ENCODE results near the gene EPHA4. TPM values are rescaled to one million over a fixed set of nuclear protein-coding genes. Genes with fewer than 3 reads are reported as not detected.
A peak's percentile ranks its signal among the peaks of the same experiment; 100 is the strongest.

The EPHA4 gene
- polyA plus RNA-seq, 2 donors: 4.5 to 6.0 TPM

- 93 to 97% methylated on average over 2 of the region's 2 CpGs for WGBS, 2 donors
- no peak overlapping the region for H3K4me3 ChIP-seq (ENCODE audit: low read depth in 1 of 2, low read length in 2 of 2)
- no peaks in the 10 kb centered on the region for H3K4me1 ChIP-seq (ENCODE audit: control insufficient read depth in 2 of 2, insufficient read depth in 2 of 2, low read length in 1 of 2)
These were observed 143.2 kb downstream of the EPHA4 start for GRCh38 chr2:221428896-221429295.

DNA sequence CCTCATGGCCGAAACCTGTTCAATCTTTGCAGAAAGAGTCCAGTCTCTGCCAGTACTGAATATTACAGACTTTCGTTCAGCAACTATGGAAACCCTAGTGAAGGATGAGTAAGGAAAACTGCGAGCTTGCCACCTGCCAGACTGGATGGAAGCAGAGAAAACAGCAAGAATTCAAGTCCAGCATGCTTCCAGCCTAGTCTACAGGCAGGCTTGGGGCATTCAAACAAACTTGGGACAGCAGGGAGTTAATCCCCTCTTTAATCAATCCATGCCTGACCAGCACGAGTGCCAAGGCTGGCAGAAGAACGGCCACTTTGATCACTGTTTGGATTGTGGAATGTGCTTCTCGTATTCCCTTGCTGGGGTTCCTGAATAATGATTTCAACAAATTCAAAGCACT lies 145.2 kb downstream of the EPHA4 start:
- WGBS, 2 donors: 73 to 77% methylated on average over 6 of the region's 6 CpGs
- H3K4me3 ChIP-seq (ENCODE audit: low read depth in 1 of 2, low read length in 2 of 2): no peak overlapping the region
- H3K36me3 ChIP-seq (ENCODE audit: control insufficient read depth in 2 of 2, insufficient read depth in 2 of 2, low read length in 1 of 2): peaks cover 0 to 2% of the 10 kb centered on the region in 2 donors
- no peaks in the 10 kb centered on the region for H3K27me3 ChIP-seq (ENCODE audit: control insufficient read depth in 1 of 2, insufficient read depth in 2 of 2, low read length in 2 of 2)
- H3K27ac ChIP-seq (ENCODE audit: low read depth in 2 of 2, low read length in 1 of 2): no peak overlapping the region
- no peaks in the 10 kb centered on the region for H3K9me3 ChIP-seq (ENCODE audit: control insufficient read depth in 2 of 2, insufficient read depth in 1 of 2, low read depth in 1 of 2, low read length in 1 of 2)
- no peaks in the 10 kb centered on the region for H3K4me1 ChIP-seq (ENCODE audit: control insufficient read depth in 2 of 2, insufficient read depth in 2 of 2, low read length in 1 of 2)

More at GRCh38 chr2:221428896-221429295, 143.2 kb downstream of the EPHA4 start:
- Histone ChIP-seq H3K9me3 (ENCODE audit: control insufficient read depth in 2 of 2, insufficient read depth in 1 of 2, low read depth in 1 of 2, low read length in 1 of 2) (no peaks in the 10 kb centered on the region), H3K36me3 (ENCODE audit: control insufficient read depth in 2 of 2, insufficient read depth in 2 of 2, low read length in 1 of 2) (peaks cover 2% of the 10 kb centered on the region in 2 donors), H3K27ac (ENCODE audit: low read depth in 2 of 2, low read length in 1 of 2) (no peak overlapping the region), H3K27me3 (ENCODE audit: control insufficient read depth in 1 of 2, insufficient read depth in 2 of 2, low read length in 2 of 2) (no peaks in the 10 kb centered on the region)

GRCh38 chr2:221425891-221426290 lies 146.2 kb downstream of the EPHA4 start:
- no peaks in the 10 kb centered on the region for H3K27me3 ChIP-seq (ENCODE audit: control insufficient read depth in 1 of 2, insufficient read depth in 2 of 2, low read length in 2 of 2)
- 92% methylated on average over 8 of the region's 8 CpGs for WGBS, 2 donors
- H3K9me3 ChIP-seq (ENCODE audit: control insufficient read depth in 2 of 2, insufficient read depth in 1 of 2, low read depth in 1 of 2, low read length in 1 of 2): no peaks in the 10 kb centered on the region
- no peaks in the 10 kb centered on the region for H3K4me1 ChIP-seq (ENCODE audit: control insufficient read depth in 2 of 2, insufficient read depth in 2 of 2, low read length in 1 of 2)
- no peak overlapping the region for H3K27ac ChIP-seq (ENCODE audit: low read depth in 2 of 2, low read length in 1 of 2)
- H3K36me3 ChIP-seq (ENCODE audit: control insufficient read depth in 2 of 2, insufficient read depth in 2 of 2, low read length in 1 of 2): peaks cover 0 to 2% of the 10 kb centered on the region in 2 donors
- no peak overlapping the region for H3K4me3 ChIP-seq (ENCODE audit: low read depth in 1 of 2, low read length in 2 of 2)

GRCh38 chr2:221425353-221425752 lies 146.8 kb downstream of the EPHA4 start:
- H3K27me3 ChIP-seq (ENCODE audit: control insufficient read depth in 1 of 2, insufficient read depth in 2 of 2, low read length in 2 of 2): no peaks in the 10 kb centered on the region
- H3K4me1 ChIP-seq (ENCODE audit: control insufficient read depth in 2 of 2, insufficient read depth in 2 of 2, low read length in 1 of 2): no peaks in the 10 kb centered on the region
- H3K36me3 ChIP-seq (ENCODE audit: control insufficient read depth in 2 of 2, insufficient read depth in 2 of 2, low read length in 1 of 2): peaks cover 0 to 2% of the 10 kb centered on the region in 2 donors
- H3K27ac ChIP-seq (ENCODE audit: low read depth in 2 of 2, low read length in 1 of 2): no peak overlapping the region
- no peaks in the 10 kb centered on the region for H3K9me3 ChIP-seq (ENCODE audit: control insufficient read depth in 2 of 2, insufficient read depth in 1 of 2, low read depth in 1 of 2, low read length in 1 of 2)
- H3K4me3 ChIP-seq (ENCODE audit: low read depth in 1 of 2, low read length in 2 of 2): no peak overlapping the region
- WGBS, 2 donors: 90 to 96% methylated on average over 4 of the region's 4 CpGs

DNA sequence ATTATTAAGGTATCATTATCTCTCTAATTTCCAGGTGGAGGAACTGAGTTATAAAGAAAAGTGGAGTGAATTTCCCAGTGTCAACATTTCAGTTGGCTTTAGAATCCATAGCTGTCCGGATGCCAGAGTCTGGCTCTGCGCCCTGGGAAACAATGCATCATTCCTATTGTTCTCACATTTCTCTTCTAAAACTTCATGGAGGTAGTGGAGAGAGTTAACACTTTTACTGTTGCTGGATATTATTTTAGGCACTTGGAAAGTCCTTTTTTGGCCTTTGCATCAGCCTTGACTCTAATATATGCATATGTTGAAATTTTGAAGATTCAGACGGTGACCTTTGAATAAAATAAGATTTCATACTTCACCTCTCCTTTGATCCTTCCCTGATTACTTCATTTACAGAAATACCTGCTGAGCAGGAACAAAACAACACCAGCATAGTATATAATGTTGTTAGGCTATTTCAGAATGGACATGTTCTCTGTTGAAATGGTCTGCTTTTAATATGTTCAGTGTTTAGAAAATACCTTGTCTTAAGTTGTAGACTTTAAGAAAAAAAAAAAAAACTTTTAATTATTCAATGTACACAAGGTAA lies 148.8 kb downstream of the EPHA4 start:
- H3K36me3 ChIP-seq (ENCODE audit: control insufficient read depth in 2 of 2, insufficient read depth in 2 of 2, low read length in 1 of 2): peaks cover 0 to 2% of the 10 kb centered on the region in 2 donors
- H3K9me3 ChIP-seq (ENCODE audit: control insufficient read depth in 2 of 2, insufficient read depth in 1 of 2, low read depth in 1 of 2, low read length in 1 of 2): no peaks in the 10 kb centered on the region
- H3K4me1 ChIP-seq (ENCODE audit: control insufficient read depth in 2 of 2, insufficient read depth in 2 of 2, low read length in 1 of 2): no peaks in the 10 kb centered on the region
- no peaks in the 10 kb centered on the region for H3K27me3 ChIP-seq (ENCODE audit: control insufficient read depth in 1 of 2, insufficient read depth in 2 of 2, low read length in 2 of 2)
- no peak overlapping the region for H3K4me3 ChIP-seq (ENCODE audit: low read depth in 1 of 2, low read length in 2 of 2)
- peak overlapping the region in 1 of 2 donors; percentile 55 for H3K27ac ChIP-seq (ENCODE audit: low read depth in 2 of 2, low read length in 1 of 2)
- 41 to 58% methylated on average over 3 of the region's 3 CpGs for WGBS, 2 donors

- peaks cover 0 to 2% of the 10 kb centered on the region in 2 donors for H3K36me3 ChIP-seq (ENCODE audit: control insufficient read depth in 2 of 2, insufficient read depth in 2 of 2, low read length in 1 of 2)
- H3K4me1 ChIP-seq (ENCODE audit: control insufficient read depth in 2 of 2, insufficient read depth in 2 of 2, low read length in 1 of 2): no peaks in the 10 kb centered on the region
- H3K27ac ChIP-seq (ENCODE audit: low read depth in 2 of 2, low read length in 1 of 2): no peak overlapping the region
- H3K27me3 ChIP-seq (ENCODE audit: control insufficient read depth in 1 of 2, insufficient read depth in 2 of 2, low read length in 2 of 2): no peaks in the 10 kb centered on the region
- WGBS, 2 donors: 66 to 79% methylated on average over 4 of the region's 4 CpGs
- H3K9me3 ChIP-seq (ENCODE audit: control insufficient read depth in 2 of 2, insufficient read depth in 1 of 2, low read depth in 1 of 2, low read length in 1 of 2): no peaks in the 10 kb centered on the region
- H3K4me3 ChIP-seq (ENCODE audit: low read depth in 1 of 2, low read length in 2 of 2): no peak overlapping the region
These were observed 149.4 kb downstream of the EPHA4 start for GRCh38 chr2:221422516-221423209.

GRCh38 chr2:221420245-221420644 lies 151.9 kb downstream of the EPHA4 start:
- Histone ChIP-seq H3K4me1 (ENCODE audit: control insufficient read depth in 2 of 2, insufficient read depth in 2 of 2, low read length in 1 of 2) (no peaks in the 10 kb centered on the region), H3K4me3 (ENCODE audit: low read depth in 1 of 2, low read length in 2 of 2) (no peak overlapping the region), H3K36me3 (ENCODE audit: control insufficient read depth in 2 of 2, insufficient read depth in 2 of 2, low read length in 1 of 2) (peaks cover 0 to under 1% of the 10 kb centered on the region in 2 donors), H3K27me3 (ENCODE audit: control insufficient read depth in 1 of 2, insufficient read depth in 2 of 2, low read length in 2 of 2) (no peaks in the 10 kb centered on the region), H3K9me3 (ENCODE audit: control insufficient read depth in 2 of 2, insufficient read depth in 1 of 2, low read depth in 1 of 2, low read length in 1 of 2) (no peaks in the 10 kb centered on the region), H3K27ac (ENCODE audit: low read depth in 2 of 2, low read length in 1 of 2) (no peak overlapping the region)
- WGBS, 2 donors: 61 to 67% methylated on average over 7 of the region's 7 CpGs

- H3K4me3 ChIP-seq (ENCODE audit: low read depth in 1 of 2, low read length in 2 of 2): no peak overlapping the region
- H3K27me3 ChIP-seq (ENCODE audit: control insufficient read depth in 1 of 2, insufficient read depth in 2 of 2, low read length in 2 of 2): no peaks in the 10 kb centered on the region
- no peaks in the 10 kb centered on the region for H3K36me3 ChIP-seq (ENCODE audit: control insufficient read depth in 2 of 2, insufficient read depth in 2 of 2, low read length in 1 of 2)
- H3K9me3 ChIP-seq (ENCODE audit: control insufficient read depth in 2 of 2, insufficient read depth in 1 of 2, low read depth in 1 of 2, low read length in 1 of 2): no peaks in the 10 kb centered on the region
- H3K4me1 ChIP-seq (ENCODE audit: control insufficient read depth in 2 of 2, insufficient read depth in 2 of 2, low read length in 1 of 2): no peaks in the 10 kb centered on the region
- H3K27ac ChIP-seq (ENCODE audit: low read depth in 2 of 2, low read length in 1 of 2): no peak overlapping the region
- 87 to 94% methylated on average over 5 of the region's 5 CpGs for WGBS, 2 donors
These were observed 156.3 kb downstream of the EPHA4 start for GRCh38 chr2:221415789-221416188.

DNA sequence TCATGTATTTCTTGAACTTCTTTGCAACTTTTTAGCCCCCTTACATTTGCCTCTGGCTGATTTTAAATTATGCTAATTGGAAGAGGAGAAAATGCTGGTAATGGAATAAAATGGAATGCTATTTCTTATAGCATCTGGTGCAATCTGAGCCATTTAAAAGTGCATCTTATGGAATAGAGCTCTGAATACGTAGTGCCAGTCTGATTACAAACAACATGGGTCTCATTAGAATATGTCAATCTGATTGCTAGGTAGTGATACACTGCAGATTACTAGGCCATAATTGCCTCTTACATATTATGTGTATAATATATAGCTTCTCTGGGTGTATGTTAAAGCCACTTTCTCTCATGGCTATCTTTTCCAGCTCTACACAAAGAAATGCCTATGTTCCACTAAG lies 159.1 kb downstream of the EPHA4 start:
- H3K9me3 ChIP-seq (ENCODE audit: control insufficient read depth in 2 of 2, insufficient read depth in 1 of 2, low read depth in 1 of 2, low read length in 1 of 2): no peaks in the 10 kb centered on the region
- no peaks in the 10 kb centered on the region for H3K36me3 ChIP-seq (ENCODE audit: control insufficient read depth in 2 of 2, insufficient read depth in 2 of 2, low read length in 1 of 2)
- no peak overlapping the region for H3K27ac ChIP-seq (ENCODE audit: low read depth in 2 of 2, low read length in 1 of 2)
- WGBS, 2 donors: 90% methylated on average over 1 of the region's 1 CpG
- no peak overlapping the region for H3K4me3 ChIP-seq (ENCODE audit: low read depth in 1 of 2, low read length in 2 of 2)
- H3K27me3 ChIP-seq (ENCODE audit: control insufficient read depth in 1 of 2, insufficient read depth in 2 of 2, low read length in 2 of 2): no peaks in the 10 kb centered on the region
- H3K4me1 ChIP-seq (ENCODE audit: control insufficient read depth in 2 of 2, insufficient read depth in 2 of 2, low read length in 1 of 2): no peaks in the 10 kb centered on the region

DNA sequence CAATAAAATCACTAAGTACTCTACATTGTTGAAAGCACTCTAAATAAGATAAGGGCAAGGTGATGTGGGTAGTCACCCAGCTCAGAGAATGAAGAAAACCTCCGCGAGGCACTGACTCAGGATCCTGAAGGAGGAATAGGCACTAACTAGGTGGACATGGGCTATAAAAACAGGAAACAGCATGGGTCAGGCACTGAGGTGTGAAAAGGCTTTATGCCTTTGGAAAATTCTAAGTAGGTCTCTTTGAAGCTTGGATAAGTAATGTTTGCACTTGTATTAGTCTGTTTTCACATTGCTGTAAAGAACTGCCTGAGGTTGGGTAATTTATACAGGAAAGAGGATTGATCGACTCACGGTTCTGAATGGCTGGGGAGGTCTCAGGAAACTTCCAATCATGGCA lies 161.6 kb downstream of the EPHA4 start:
- H3K9me3 ChIP-seq (ENCODE audit: control insufficient read depth in 2 of 2, insufficient read depth in 1 of 2, low read depth in 1 of 2, low read length in 1 of 2): no peaks in the 10 kb centered on the region
- WGBS, 2 donors: 60 to 75% methylated on average over 4 of the region's 4 CpGs
- no peaks in the 10 kb centered on the region for H3K27me3 ChIP-seq (ENCODE audit: control insufficient read depth in 1 of 2, insufficient read depth in 2 of 2, low read length in 2 of 2)
- no peak overlapping the region for H3K4me3 ChIP-seq (ENCODE audit: low read depth in 1 of 2, low read length in 2 of 2)
- no peak overlapping the region for H3K27ac ChIP-seq (ENCODE audit: low read depth in 2 of 2, low read length in 1 of 2)
- H3K4me1 ChIP-seq (ENCODE audit: control insufficient read depth in 2 of 2, insufficient read depth in 2 of 2, low read length in 1 of 2): no peaks in the 10 kb centered on the region
- H3K36me3 ChIP-seq (ENCODE audit: control insufficient read depth in 2 of 2, insufficient read depth in 2 of 2, low read length in 1 of 2): no peaks in the 10 kb centered on the region
